Activated CD4-positive, alpha-beta T cell treated with anti-CD3 and anti-CD28 coated beads, Interleukin-2, amount 50 U/mL, for 1 hour (primary cell): ENCODE measurements around the gene TLNRD1.
"Not testable (repeated sequence)": the region's sequence is repeated elsewhere in the genome, so short reads cannot be mapped to it uniquely, and the experiment has no call there.

Source experiments
- DNase-seq: peaks from one replicate; pipeline ENCODE4 v3.0.0-alpha.2; 2020

TLNRD1 gene

GRCh38 chr15:81000624-81001151, at the start of gene TLNRD1:
Gene TLNRD1, plus strand, starts transcription at chr15:81000923. Its CDS starts 1,349 bp downstream, at chr15:81002272.
- DNase-seq, result peak; percentile 71

GRCh38 chr15:80951941-80952340, 48.8 kb upstream of the TLNRD1 start:
- DNase-seq, result no peak

- DNase-seq, result no peak
These were observed 47.4 kb upstream of the TLNRD1 start for GRCh38 chr15:80953001-80953952.

GRCh38 chr15:80953953-80954778, 46.6 kb upstream of the TLNRD1 start:
- DNase-seq, result no peak

GRCh38 chr15:80955571-80956452, 44.9 kb upstream of the TLNRD1 start:
- not testable (repeated sequence) for DNase-seq

GRCh38 chr15:80957556-80957955, 43.2 kb upstream of the TLNRD1 start:
- DNase-seq, result no peak

- DNase-seq, result no peak
These were observed 42.7 kb upstream of the TLNRD1 start for GRCh38 chr15:80957976-80958375.

GRCh38 chr15:80958818-80959495, 41.8 kb upstream of the TLNRD1 start:
- DNase-seq, result no peak

GRCh38 chr15:80965454-80965853, 35.3 kb upstream of the TLNRD1 start:
- not testable (repeated sequence) for DNase-seq

GRCh38 chr15:80966431-80967197, 34.1 kb upstream of the TLNRD1 start:
- DNase-seq, result no peak

- no peak for DNase-seq
These were observed 33.3 kb upstream of the TLNRD1 start for GRCh38 chr15:80967451-80967850.

GRCh38 chr15:80967991-80968510, 32.7 kb upstream of the TLNRD1 start:
- DNase-seq, result no peak

GRCh38 chr15:80969316-80969715, 31.4 kb upstream of the TLNRD1 start:
- DNase-seq, result no peak

- DNase-seq, result peak; percentile 61
These were observed 30.6 kb upstream of the TLNRD1 start for GRCh38 chr15:80970018-80970657.

GRCh38 chr15:80970658-80971057, 30.1 kb upstream of the TLNRD1 start:
- no peak for DNase-seq

GRCh38 chr15:80971143-80971542, 29.6 kb upstream of the TLNRD1 start:
- DNase-seq, result no peak

- no peak for DNase-seq
These were observed 28.4 kb upstream of the TLNRD1 start for GRCh38 chr15:80972276-80972675.

- no peak for DNase-seq
These were observed 25.8 kb upstream of the TLNRD1 start for GRCh38 chr15:80974914-80975313.

- no peak for DNase-seq
These were observed 23.9 kb upstream of the TLNRD1 start for GRCh38 chr15:80976851-80977250.

GRCh38 chr15:80977627-80978036, 23.1 kb upstream of the TLNRD1 start:
- peak; percentile 29 for DNase-seq
